HEK293 (cell line): ENCODE measurements around the gene RNF144A.

Source experiments
- CTCF ChIA-PET: fragments of 350-600 bp; formaldehyde crosslinking; extraction: SDS; loops from one replicate; lab custom pipeline; 2021; ENCODE audit warnings: antibody characterized with exemption; lab: Yijun Ruan, JAX
- POLR2A ChIA-PET: fragments of 300-600 bp; formaldehyde crosslinking; extraction: SDS; loops from one replicate; lab custom pipeline; 2020; ENCODE audit warnings: antibody characterized with exemption, inconsistent platforms; lab: Yijun Ruan, JAX
- H3K27ac ChIP-seq: fragments of 200-500 bp; sonication (Bioruptor generic); 2 replicates; pipeline ENCODE4 v1.5.1; 2014; ENCODE audit warnings: low read depth, low read length, control low read depth, inconsistent platforms; ENCODE audit errors: extremely low read depth
- H3K36me3 ChIP-seq, 2 experiments: fragments of 200-500 bp in 1 of 2; sonication (Bioruptor generic) in 1 of 2; 1 replicate in 1 of 2; 2 replicates in 1 of 2; pipeline ENCODE4 v1.5.1; 2014 to 2017; ENCODE audit warnings: inconsistent platforms in 2 of 2, low read length in 2 of 2; ENCODE audit not compliant: control insufficient read depth in 2 of 2, insufficient read depth in 1 of 2
- H3K4me1 ChIP-seq: fragments of 200-500 bp; sonication (Bioruptor generic); 2 replicates; pipeline ENCODE4 v1.5.1; 2014; ENCODE audit warnings: mild to moderate bottlenecking, low read length, inconsistent platforms; ENCODE audit not compliant: control insufficient read depth, insufficient read depth
- H3K4me3 ChIP-seq: 2 replicates; pipeline ENCODE4 v1.5.1; 2011; ENCODE audit warnings: low read depth, mild to moderate bottlenecking, control low read depth, low read length, moderate library complexity
- H3K9me3 ChIP-seq: fragments of 200-500 bp; sonication (Bioruptor generic); 2 replicates; pipeline ENCODE4 v1.5.1; 2014; ENCODE audit warnings: low read depth, low read length, inconsistent platforms; ENCODE audit not compliant: control insufficient read depth, insufficient read depth
- GFI1B ChIP-seq: fragments of 450-650 bp; formaldehyde crosslinking; IDR thresholded peaks from 2 replicates; pipeline ENCODE4 v1.5.1; 2016; ENCODE audit warnings: missing biosample characterization, missing genetic modification characterization
- HOXC10 ChIP-seq: sonication (generic); formaldehyde crosslinking; IDR thresholded peaks from 2 replicates; pipeline ENCODE4 v1.8.1; 2023; ENCODE audit warnings: mild to moderate bottlenecking, missing genetic modification reagents
- IKZF3 ChIP-seq: fragments of 450-650 bp; IDR thresholded peaks from 2 replicates; pipeline ENCODE4 v1.5.0; 2018; ENCODE audit warnings: missing biosample characterization, mild to moderate bottlenecking, missing genetic modification characterization, moderate library complexity
- KLF16 ChIP-seq: fragments of 450-650 bp; formaldehyde crosslinking; IDR thresholded peaks from 2 replicates; pipeline ENCODE4 v1.5.1; 2017; ENCODE audit warnings: missing biosample characterization, missing genetic modification characterization
- OSR2 ChIP-seq: fragments of 450-650 bp; formaldehyde crosslinking; IDR thresholded peaks from 2 replicates; pipeline ENCODE4 v1.5.1; 2016; ENCODE audit warnings: missing biosample characterization, missing genetic modification characterization
- WT1 ChIP-seq: fragments of 450-650 bp; formaldehyde crosslinking; IDR thresholded peaks from 2 replicates; pipeline ENCODE4 v1.5.1; 2016; ENCODE audit warnings: missing biosample characterization, missing genetic modification characterization
- ZFP69B ChIP-seq: fragments of 450-650 bp; formaldehyde crosslinking; IDR thresholded peaks from 2 replicates; pipeline ENCODE4 v1.5.1; 2016; ENCODE audit warnings: missing biosample characterization, missing genetic modification characterization
- ZIC2 ChIP-seq: fragments of 450-650 bp; formaldehyde crosslinking; IDR thresholded peaks from 2 replicates; pipeline ENCODE4 v1.5.1; 2016; ENCODE audit warnings: missing biosample characterization, missing genetic modification characterization
- ZNF121 ChIP-seq: fragments of 450-650 bp; formaldehyde crosslinking; IDR thresholded peaks from 2 replicates; pipeline ENCODE4 v1.5.1; 2016; ENCODE audit warnings: missing biosample characterization, missing genetic modification characterization
- ZNF175 ChIP-seq: fragments of 450-650 bp; formaldehyde crosslinking; IDR thresholded peaks from 2 replicates; pipeline ENCODE4 v1.5.1; 2016; ENCODE audit warnings: missing biosample characterization, missing genetic modification characterization
- ZNF341 ChIP-seq: fragments of 450-650 bp; formaldehyde crosslinking; IDR thresholded peaks from 2 replicates; pipeline ENCODE4; 2016; ENCODE audit warnings: low read depth, missing biosample characterization, missing genetic modification characterization
- ZNF362 ChIP-seq: fragments of 450-650 bp; formaldehyde crosslinking; IDR thresholded peaks from 2 replicates; pipeline ENCODE4 v1.5.1; 2016; ENCODE audit warnings: missing biosample characterization, missing genetic modification characterization
- ZNF48 ChIP-seq: fragments of 450-650 bp; formaldehyde crosslinking; IDR thresholded peaks from 2 replicates; pipeline ENCODE4 v1.5.1; 2016; ENCODE audit warnings: missing biosample characterization, missing genetic modification characterization
- ZNF664 ChIP-seq: fragments of 450-650 bp; formaldehyde crosslinking; IDR thresholded peaks from 2 replicates; pipeline ENCODE4 v1.5.1; 2016; ENCODE audit warnings: missing biosample characterization, missing genetic modification characterization
- ZNF747 ChIP-seq: fragments of 450-650 bp; formaldehyde crosslinking; IDR thresholded peaks from 2 replicates; pipeline ENCODE4 v1.5.1; 2016; ENCODE audit warnings: missing biosample characterization, missing genetic modification characterization
- TF ChIP-seq, protein P1 (sequence below): fragments of 450-650 bp; formaldehyde crosslinking; IDR thresholded peaks from 2 replicates; pipeline ENCODE4 v1.5.1; 2016; ENCODE audit warnings: missing biosample characterization, missing genetic modification characterization
- TF ChIP-seq, protein P2 (sequence below): fragments of 450-650 bp; IDR thresholded peaks from 2 replicates; pipeline ENCODE4 v1.5.1; 2018; ENCODE audit warnings: missing biosample characterization, mild to moderate bottlenecking, missing genetic modification characterization
- TF ChIP-seq, protein P3 (sequence below): fragments of 450-650 bp; formaldehyde crosslinking; IDR thresholded peaks from 2 replicates; pipeline ENCODE4 v1.5.1; 2016; ENCODE audit warnings: missing biosample characterization, missing genetic modification characterization

The RNF144A gene

DNA sequence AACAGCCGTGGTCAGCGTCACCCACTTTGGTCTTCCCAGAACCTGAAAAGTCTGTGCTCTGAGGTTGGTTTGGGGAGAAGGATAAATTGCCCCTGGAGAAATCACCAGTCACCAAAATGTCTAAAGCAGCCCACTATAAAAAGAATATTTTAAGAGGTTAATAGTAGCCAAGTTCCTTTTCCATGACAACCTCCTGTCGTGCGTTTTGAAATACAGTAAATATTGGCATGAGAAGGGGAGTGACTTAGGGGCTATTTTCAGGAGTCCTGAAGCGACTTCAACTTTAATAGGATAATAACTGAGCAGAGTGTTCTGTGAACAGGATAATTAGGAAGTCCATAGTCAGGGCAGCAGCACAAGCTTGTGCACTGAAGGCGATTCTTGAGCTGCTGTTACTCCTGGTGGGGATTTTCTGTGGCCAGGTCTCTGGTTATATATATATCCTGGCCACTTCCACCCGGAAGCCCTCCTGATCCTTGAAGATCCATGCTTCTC is 49.3 kb downstream of the RNF144A start:
- ChIA-PET POLR2A (no interaction called here), CTCF (interaction anchor here (1.6 kb wide), 1 partner anchor 50 kb away, joined by 5 read pairs; no protein-coding TSS in a partner anchor)
- no peak for TF ChIP-seq ZNF175
- TF ChIP-seq ZNF747 = no peak
- no peak for TF ChIP-seq ZFP69B (tag by site-specific recombination)
- TF ChIP-seq, protein P1, sequence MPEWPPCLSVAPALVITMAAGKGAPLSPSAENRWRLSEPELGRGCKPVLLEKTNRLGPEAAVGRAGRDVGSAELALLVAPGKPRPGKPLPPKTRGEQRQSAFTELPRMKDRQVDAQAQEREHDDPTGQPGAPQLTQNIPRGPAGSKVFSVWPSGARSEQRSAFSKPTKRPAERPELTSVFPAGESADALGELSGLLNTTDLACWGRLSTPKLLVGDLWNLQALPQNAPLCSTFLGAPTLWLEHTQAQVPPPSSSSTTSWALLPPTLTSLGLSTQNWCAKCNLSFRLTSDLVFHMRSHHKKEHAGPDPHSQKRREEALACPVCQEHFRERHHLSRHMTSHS (tag by site-specific recombination) = no peak
- no peak for TF ChIP-seq ZNF664 (tag by site-specific recombination)
- TF ChIP-seq WT1 (tag by site-specific recombination) = no peak
- TF ChIP-seq ZNF362 (tag by site-specific recombination) = no peak
- TF ChIP-seq HOXC10 (CRISPR knock-in tag) = no peak
- TF ChIP-seq, protein P2, sequence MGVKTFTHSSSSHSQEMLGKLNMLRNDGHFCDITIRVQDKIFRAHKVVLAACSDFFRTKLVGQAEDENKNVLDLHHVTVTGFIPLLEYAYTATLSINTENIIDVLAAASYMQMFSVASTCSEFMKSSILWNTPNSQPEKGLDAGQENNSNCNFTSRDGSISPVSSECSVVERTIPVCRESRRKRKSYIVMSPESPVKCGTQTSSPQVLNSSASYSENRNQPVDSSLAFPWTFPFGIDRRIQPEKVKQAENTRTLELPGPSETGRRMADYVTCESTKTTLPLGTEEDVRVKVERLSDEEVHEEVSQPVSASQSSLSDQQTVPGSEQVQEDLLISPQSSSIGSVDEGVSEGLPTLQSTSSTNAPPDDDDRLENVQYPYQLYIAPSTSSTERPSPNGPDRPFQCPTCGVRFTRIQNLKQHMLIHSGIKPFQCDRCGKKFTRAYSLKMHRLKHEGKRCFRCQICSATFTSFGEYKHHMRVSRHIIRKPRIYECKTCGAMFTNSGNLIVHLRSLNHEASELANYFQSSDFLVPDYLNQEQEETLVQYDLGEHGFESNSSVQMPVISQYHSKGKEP (tag by site-specific recombination) = no peak
- TF ChIP-seq GFI1B = no peak
- no peak for TF ChIP-seq OSR2 (tag by site-specific recombination)
- no peak for TF ChIP-seq ZNF48 (tag by site-specific recombination)
- TF ChIP-seq ZNF121 = no peak
- TF ChIP-seq ZNF341 (tag by site-specific recombination) = no peak
- TF ChIP-seq KLF16 (tag by site-specific recombination) = no peak
- TF ChIP-seq, all 188 proteins: peak for 0
- no peak overlapping the region for H3K27ac ChIP-seq
- H3K9me3 ChIP-seq = no peaks in the 10 kb centered on the region
- no peaks in the 10 kb centered on the region for H3K36me3 ChIP-seq
- H3K4me1 ChIP-seq = no peaks in the 10 kb centered on the region
- no peak overlapping the region for H3K4me3 ChIP-seq

- Histone ChIP-seq H3K9me3 (no peaks in the 10 kb centered on the region), H3K27ac (no peak overlapping the region), H3K4me1 (no peaks in the 10 kb centered on the region), H3K36me3 (no peaks in the 10 kb centered on the region), H3K4me3 (no peak overlapping the region)
- TF ChIP-seq, protein P3, sequence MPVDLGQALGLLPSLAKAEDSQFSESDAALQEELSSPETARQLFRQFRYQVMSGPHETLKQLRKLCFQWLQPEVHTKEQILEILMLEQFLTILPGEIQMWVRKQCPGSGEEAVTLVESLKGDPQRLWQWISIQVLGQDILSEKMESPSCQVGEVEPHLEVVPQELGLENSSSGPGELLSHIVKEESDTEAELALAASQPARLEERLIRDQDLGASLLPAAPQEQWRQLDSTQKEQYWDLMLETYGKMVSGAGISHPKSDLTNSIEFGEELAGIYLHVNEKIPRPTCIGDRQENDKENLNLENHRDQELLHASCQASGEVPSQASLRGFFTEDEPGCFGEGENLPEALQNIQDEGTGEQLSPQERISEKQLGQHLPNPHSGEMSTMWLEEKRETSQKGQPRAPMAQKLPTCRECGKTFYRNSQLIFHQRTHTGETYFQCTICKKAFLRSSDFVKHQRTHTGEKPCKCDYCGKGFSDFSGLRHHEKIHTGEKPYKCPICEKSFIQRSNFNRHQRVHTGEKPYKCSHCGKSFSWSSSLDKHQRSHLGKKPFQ (tag by site-specific recombination) = no peak
- TF ChIP-seq GFI1B (no peak), ZIC2 (tag by site-specific recombination) (no peak), IKZF3 (no peak)
- CTCF ChIA-PET = no interaction called here
- POLR2A ChIA-PET = no interaction called here
Measured at GRCh38 chr2:6967301-6967700, 50.1 kb downstream of the RNF144A start.
